Fibroblast of pulmonary artery (primary cell): Measurements from ENCODE around the gene SNAPC2.

Source experiments
- DNase-seq: peaks from one replicate; pipeline ENCODE4 v3.0.0-alpha.2; 2010; ENCODE audit warnings: low read depth
- H3K4me3 ChIP-seq: replicated peaks from 2 replicates; pipeline ENCODE4 v1.5.1; 2011; ENCODE audit warnings: low read depth, mild to moderate bottlenecking, control low read depth, low read length, moderate library complexity
- CTCF ChIP-seq: IDR thresholded peaks from 2 replicates; pipeline ENCODE4 v1.5.1; 2011; ENCODE audit warnings: mild to moderate bottlenecking, control low read depth, low read length, inconsistent platforms; ENCODE audit errors: missing control alignments

SNAPC2 gene

GRCh38 chr19:7910321-7911161, 9.6 kb upstream of the SNAPC2 start:
- no peak for TF ChIP-seq CTCF
- no peak overlapping the region for H3K4me3 ChIP-seq
- no peak for DNase-seq

GRCh38 chr19:7911508-7912143, 8.5 kb upstream of the SNAPC2 start:
- DNase-seq = no peak
- TF ChIP-seq CTCF = no peak
- H3K4me3 ChIP-seq = no peak overlapping the region

GRCh38 chr19:7912144-7912696, 7.9 kb upstream of the SNAPC2 start:
- no peak for TF ChIP-seq CTCF
- no peak for DNase-seq
- H3K4me3 ChIP-seq = no peak overlapping the region

- DNase-seq = no peak
- H3K4me3 ChIP-seq = no peak overlapping the region
- no peak for TF ChIP-seq CTCF
These were observed 7.2 kb upstream of the SNAPC2 start for GRCh38 chr19:7912697-7913564.

GRCh38 chr19:7913652-7914051, 6.5 kb upstream of the SNAPC2 start:
- no peak for DNase-seq
- H3K4me3 ChIP-seq = no peak overlapping the region
- TF ChIP-seq CTCF = no peak

GRCh38 chr19:7914099-7914498, 6.0 kb upstream of the SNAPC2 start:
- TF ChIP-seq CTCF = no peak
- no peak overlapping the region for H3K4me3 ChIP-seq

More at GRCh38 chr19:7914099-7914498, 6.0 kb upstream of the SNAPC2 start:
- no peak for DNase-seq
